Measurements from ENCODE around the gene EFL1. TPM values are rescaled to one million over a fixed set of nuclear protein-coding genes. Genes with fewer than 3 reads are reported as not detected.
A peak's percentile ranks its signal among the peaks of the same experiment; 100 is the strongest.
"Not testable (repeated sequence)": the region's sequence is repeated elsewhere in the genome, so short reads cannot be mapped to it uniquely, and the experiment has no call there.

EFL1 gene
- 14.4 and 17.2 TPM in 2 replicates for total RNA-seq (2021)
- Bru-seq, nascent RNA = percentile 73 among the genes with signal in this experiment
- BruChase-seq, experiment 1, labeled RNA remaining after a 2-hour chase = percentile 53 among the genes with signal in this experiment
- BruChase-seq, experiment 2, labeled RNA remaining after a 6-hour chase = percentile 52 among the genes with signal in this experiment
- long read RNA-seq, transcript EFL1-201 (20 exons, 3,675 nt) = major isoform, 18 of 24 reads
- long read RNA-seq, partial matches to known transcripts = 3 of 24 reads
- long read RNA-seq, other reads (novel, unspliced or antisense) = 3 of 24 reads

GRCh38 chr15:82262422-82263026 lies at the start of gene EFL1, which contains the start of gene SAXO2:
EFL1 (minus strand) TSS chr15:82262734; CDS start chr15:82261778, 956 bp downstream.
SAXO2 (plus strand) TSS chr15:82262818; CDS start chr15:82262880, 62 bp downstream.
- TF ChIP-seq CTCF (conservative IDR thresholded peaks at IDR 0.05) (no peak), EZH2 (IDR thresholded peaks at IDR 0.05; ENCODE audit: low read depth) (no peak)
- peak within 1 kb of the TSS; percentile 47; the same call in 1 of the 2 replicates for H3K27ac ChIP-seq
- POLR2A ChIA-PET (ENCODE audit: unreplicated experiment) = no interaction called here
- peak; percentile 72 to 87 for DNase-seq
- BruUV-seq (replicated peaks) = no TSS peak
- intact Hi-C loops (cut with micrococcal nuclease; ENCODE audit: unreplicated experiment) = no loop called here
- H4K20me1 ChIP-seq (ENCODE audit: insufficient read depth) = no peaks in the 10 kb centered on the region
- H3K4me2 ChIP-seq = peak within 1 kb of the TSS; percentile 87
- H3K9me2 ChIP-seq (ENCODE audit: insufficient read depth) = no peaks in the 10 kb centered on the region
- H2AFZ ChIP-seq = peak within 1 kb of the TSS; percentile 79
- peaks cover 25% of the 10 kb centered on the region for H3K79me2 ChIP-seq (ENCODE audit: low read depth)
- CTCF ChIA-PET = no interaction called here
- peaks cover 8% of the 10 kb centered on the region; the same call in 1 of the 2 replicates for H3K36me3 ChIP-seq (ENCODE audit: low read depth)
- peak within 1 kb of the TSS; percentile 58 for H3K4me3 ChIP-seq
- no peaks in the 10 kb centered on the region for H3K9me3 ChIP-seq (ENCODE audit: insufficient read depth, low read depth)
- H3K27me3 ChIP-seq (ENCODE audit: insufficient read depth, low read depth) = no peaks in the 10 kb centered on the region
- H3K4me1 ChIP-seq (replicated peaks; ENCODE audit: insufficient read depth) = peaks cover 17% of the 10 kb centered on the region
- H3F3A ChIP-seq (ENCODE audit: insufficient read depth, low read depth) = peaks cover 12% of the 10 kb centered on the region; the same call in 1 of the 2 replicates

- H3F3A ChIP-seq (ENCODE audit: insufficient read depth, low read depth); H3K4me2 ChIP-seq; H3K4me3 ChIP-seq; H3K27ac ChIP-seq; H3K4me1 ChIP-seq (replicated peaks; ENCODE audit: insufficient read depth); DNase-seq; H2AFZ ChIP-seq; H3K9me3 ChIP-seq (ENCODE audit: insufficient read depth, low read depth); H3K9me2 ChIP-seq (ENCODE audit: insufficient read depth); CTCF ChIA-PET; BruUV-seq (replicated peaks); POLR2A ChIA-PET (ENCODE audit: unreplicated experiment); H4K20me1 ChIP-seq (ENCODE audit: insufficient read depth); intact Hi-C loops (cut with micrococcal nuclease; ENCODE audit: unreplicated experiment); H3K36me3 ChIP-seq (ENCODE audit: low read depth); H3K79me2 ChIP-seq (ENCODE audit: low read depth); H3K27me3 ChIP-seq (ENCODE audit: insufficient read depth, low read depth): not testable (repeated sequence)
Observed at GRCh38 chr15:82311321-82311720, 48.8 kb upstream of the EFL1 start.

- no peaks in the 10 kb centered on the region for H3K79me2 ChIP-seq (ENCODE audit: low read depth)
- no peaks in the 10 kb centered on the region for H3K4me1 ChIP-seq (replicated peaks; ENCODE audit: insufficient read depth)
- no peaks in the 10 kb centered on the region for H3K9me3 ChIP-seq (ENCODE audit: insufficient read depth, low read depth)
- ChIA-PET POLR2A (ENCODE audit: unreplicated experiment) (no interaction called here), CTCF (no interaction called here)
- no peak for DNase-seq
- H3K4me2 ChIP-seq = no peak overlapping the region
- no peaks in the 10 kb centered on the region for H3K9me2 ChIP-seq (ENCODE audit: insufficient read depth)
- intact Hi-C loops (cut with micrococcal nuclease; ENCODE audit: unreplicated experiment) = no loop called here
- BruUV-seq (replicated peaks) = no TSS peak
- no peaks in the 10 kb centered on the region for H4K20me1 ChIP-seq (ENCODE audit: insufficient read depth)
- H3K4me3 ChIP-seq = no peak overlapping the region
- no peak for TF ChIP-seq EZH2 (IDR thresholded peaks at IDR 0.05; ENCODE audit: low read depth)
- TF ChIP-seq CTCF (conservative IDR thresholded peaks at IDR 0.05) = no peak
- H3K36me3 ChIP-seq (ENCODE audit: low read depth) = no peaks in the 10 kb centered on the region
- H2AFZ ChIP-seq = no peak overlapping the region
- H3K27ac ChIP-seq = no peak overlapping the region
- H3K27me3 ChIP-seq (ENCODE audit: insufficient read depth, low read depth) = peaks cover 10% of the 10 kb centered on the region; the same call in 1 of the 2 replicates
- H3F3A ChIP-seq (ENCODE audit: insufficient read depth, low read depth) = no peaks in the 10 kb centered on the region
Observed at GRCh38 chr15:82309802-82310201, 47.3 kb upstream of the EFL1 start.
